HG02943 (cell line): ENCODE measurements around the gene IGF2.

Experiments used
- ATAC-seq: cut with Tn5 transposase; IDR thresholded peaks from one replicate; pipeline ENCODE4 v1.9.1; 2021; ENCODE audit warnings: mild to moderate bottlenecking, low read depth, moderate library complexity; ENCODE audit not compliant: unreplicated experiment

Gene IGF2

GRCh38 chr11:2171591-2172003 is 32.4 kb upstream of the IGF2 start, which contains the start of gene TH:
Gene TH, minus strand, starts transcription at chr11:2171815. Its CDS starts 29 bp downstream, at chr11:2171786.
- ATAC-seq = no peak

- no peak for ATAC-seq
These were observed 30.7 kb upstream of the IGF2 start for GRCh38 chr11:2169626-2170570.

GRCh38 chr11:2169005-2169378 is 29.8 kb upstream of the IGF2 start:
- no peak for ATAC-seq

- ATAC-seq = no peak
These were observed 29.3 kb upstream of the IGF2 start for GRCh38 chr11:2168286-2169004.

- ATAC-seq = no peak
These were observed 28.2 kb upstream of the IGF2 start for GRCh38 chr11:2167141-2168045.

GRCh38 chr11:2166091-2166851 is 27.1 kb upstream of the IGF2 start:
- ATAC-seq = no peak

GRCh38 chr11:2165571-2165970 is 26.4 kb upstream of the IGF2 start:
- no peak for ATAC-seq

- ATAC-seq = no peak
These were observed 25.8 kb upstream of the IGF2 start for GRCh38 chr11:2164861-2165555.

- no peak for ATAC-seq
These were observed 24.9 kb upstream of the IGF2 start for GRCh38 chr11:2164081-2164480.

- no peak for ATAC-seq
These were observed 24.3 kb upstream of the IGF2 start for GRCh38 chr11:2163428-2163978.

- ATAC-seq = no peak
These were observed 21.6 kb upstream of the IGF2 start, which contains the start of gene INS for GRCh38 chr11:2160736-2161259. Gene INS, minus strand, starts transcription at chr11:2161209. Its CDS starts 238 bp downstream, at chr11:2160971.

- ATAC-seq = no peak
These were observed 20.6 kb upstream of the IGF2 start for GRCh38 chr11:2159536-2160413.

- no peak for ATAC-seq
These were observed 19.8 kb upstream of the IGF2 start for GRCh38 chr11:2158966-2159365.

- ATAC-seq = no peak
These were observed 19.1 kb upstream of the IGF2 start for GRCh38 chr11:2158296-2158737.

- no peak for ATAC-seq
These were observed 18.3 kb upstream of the IGF2 start for GRCh38 chr11:2157294-2158040.

GRCh38 chr11:2156416-2157182 is 17.4 kb upstream of the IGF2 start:
- ATAC-seq = no peak
